Stimulated activated CD4-positive, alpha-beta T cell treated with anti-CD3 and anti-CD28 coated beads, TNF-alpha, amount 100 ng/mL, for 24 hours (primary cell): ENCODE results near the gene AGFG2.
"Not testable (repeated sequence)": the region's sequence is repeated elsewhere in the genome, so short reads cannot be mapped to it uniquely, and the experiment has no call there.

ENCODE experiments used
- DNase-seq, 3 experiments: peaks; one replicate each; pipeline ENCODE4 v3.0.0-alpha.2; 2020; ENCODE audit warnings: low read depth in 3 of 3

The AGFG2 gene, protein sequence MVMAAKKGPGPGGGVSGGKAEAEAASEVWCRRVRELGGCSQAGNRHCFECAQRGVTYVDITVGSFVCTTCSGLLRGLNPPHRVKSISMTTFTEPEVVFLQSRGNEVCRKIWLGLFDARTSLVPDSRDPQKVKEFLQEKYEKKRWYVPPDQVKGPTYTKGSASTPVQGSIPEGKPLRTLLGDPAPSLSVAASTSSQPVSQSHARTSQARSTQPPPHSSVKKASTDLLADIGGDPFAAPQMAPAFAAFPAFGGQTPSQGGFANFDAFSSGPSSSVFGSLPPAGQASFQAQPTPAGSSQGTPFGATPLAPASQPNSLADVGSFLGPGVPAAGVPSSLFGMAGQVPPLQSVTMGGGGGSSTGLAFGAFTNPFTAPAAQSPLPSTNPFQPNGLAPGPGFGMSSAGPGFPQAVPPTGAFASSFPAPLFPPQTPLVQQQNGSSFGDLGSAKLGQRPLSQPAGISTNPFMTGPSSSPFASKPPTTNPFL

DNA sequence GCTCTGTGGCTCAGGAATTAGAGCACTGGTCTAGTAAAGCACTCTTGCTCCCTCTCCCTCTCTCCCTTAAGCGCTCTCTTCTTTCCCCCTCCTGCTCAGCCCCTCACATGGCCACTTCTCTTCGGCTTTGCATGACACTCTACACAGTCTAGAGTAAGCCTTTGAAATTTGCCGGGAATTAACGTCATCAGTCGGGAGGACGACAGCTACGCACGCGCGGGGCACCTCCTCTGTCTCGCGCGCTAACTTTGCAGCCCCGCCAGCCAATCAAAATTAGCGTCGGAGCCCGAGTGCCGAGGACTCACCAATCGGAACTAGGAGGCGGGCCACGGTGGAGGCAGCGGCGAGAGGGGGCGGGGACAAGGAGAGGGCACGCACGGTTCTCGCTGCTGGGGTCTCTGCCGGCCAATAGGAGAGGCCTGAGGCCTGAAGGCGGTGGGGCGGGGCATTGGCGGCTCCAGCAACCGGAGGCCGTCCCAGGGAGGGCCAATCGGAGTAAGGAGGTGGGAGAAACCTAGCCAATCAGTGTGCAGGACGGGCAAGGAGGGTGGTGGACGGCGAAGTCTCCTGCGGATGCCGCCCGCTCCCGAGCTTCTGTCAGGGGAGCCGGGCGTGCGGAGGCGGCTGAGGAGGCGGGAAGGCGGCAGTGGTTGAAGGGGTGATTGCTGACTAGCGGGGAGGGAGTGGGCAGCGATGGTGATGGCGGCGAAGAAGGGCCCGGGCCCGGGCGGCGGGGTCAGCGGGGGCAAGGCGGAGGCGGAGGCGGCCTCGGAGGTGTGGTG, at the start of gene AGFG2:
Gene AGFG2 (plus strand): TSS at position 550 of the 782 bp plus-strand sequence. CDS start 144 bp downstream, at position 694.
- DNase-seq = peak; percentile 100

DNA sequence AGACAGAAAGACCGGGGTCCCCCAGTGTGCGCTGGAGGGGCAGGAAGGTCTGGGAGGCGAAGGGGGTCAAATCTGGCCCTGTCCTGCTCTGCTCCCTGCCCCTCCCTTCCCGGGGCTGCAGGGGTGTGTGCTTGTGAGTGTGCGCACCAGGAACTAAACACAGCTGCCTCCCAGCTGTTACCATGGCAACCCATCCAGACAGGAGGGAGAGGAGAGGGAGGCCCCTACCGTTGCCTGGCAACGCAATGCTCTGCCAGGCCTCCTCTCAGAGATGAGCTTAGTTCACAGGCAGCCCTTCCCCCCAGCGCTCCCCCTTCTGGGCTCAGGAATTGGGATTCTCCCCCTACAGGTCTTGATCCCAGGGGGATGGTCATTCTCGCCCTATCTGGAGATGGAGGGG, 49.2 kb upstream of the AGFG2 start:
- DNase-seq = peak in 1 of 3 experiments; percentile 29

GRCh38 chr7:100490483-100491191, 48.4 kb upstream of the AGFG2 start:
- DNase-seq = no peak

GRCh38 chr7:100491192-100491578, 47.8 kb upstream of the AGFG2 start:
- no peak for DNase-seq

- no peak for DNase-seq
Measured at GRCh38 chr7:100492738-100493475, 46.1 kb upstream of the AGFG2 start.

GRCh38 chr7:100493476-100494264, 45.3 kb upstream of the AGFG2 start:
- DNase-seq = peak in 2 of 3 experiments; percentile 32 to 62

DNA sequence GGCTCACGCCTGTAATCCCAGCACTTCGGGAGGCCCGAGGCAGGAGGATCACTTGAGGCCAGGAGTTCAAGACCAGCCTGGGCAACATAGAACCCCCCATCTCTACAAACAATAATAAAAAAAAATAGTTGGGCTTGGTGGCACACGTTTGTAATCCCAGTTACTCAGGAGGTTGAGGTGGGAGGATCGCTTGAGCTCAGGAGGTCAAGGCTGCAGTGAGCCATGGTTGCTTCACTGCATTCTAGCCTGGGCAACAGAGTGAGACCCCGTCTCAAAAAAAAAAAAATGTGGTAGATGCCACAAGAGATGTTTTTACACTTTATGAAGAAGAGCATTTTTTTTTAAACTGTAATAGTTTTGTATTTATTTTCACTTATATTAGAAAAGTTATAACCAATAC, 42.5 kb upstream of the AGFG2 start:
- no peak for DNase-seq

DNA sequence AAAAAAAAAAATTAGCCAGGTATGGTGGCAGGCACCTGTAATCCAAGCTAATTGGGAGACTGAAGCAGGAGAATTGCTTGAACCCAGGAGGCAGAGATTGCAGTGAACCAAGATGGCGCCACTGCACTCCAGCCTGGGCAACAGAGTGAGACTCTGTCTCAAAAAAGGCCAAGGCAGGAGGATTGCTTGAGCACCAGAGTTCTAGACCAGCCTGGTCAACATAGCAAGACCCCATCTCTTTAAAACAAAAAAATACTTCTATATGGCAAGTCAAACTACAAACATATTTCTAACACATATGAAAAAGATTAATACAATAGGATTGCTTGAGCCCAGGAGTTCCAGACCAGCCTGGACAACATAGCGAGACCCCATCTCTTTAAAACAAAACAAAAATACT, 38.3 kb upstream of the AGFG2 start:
- DNase-seq = not testable (repeated sequence)

DNA sequence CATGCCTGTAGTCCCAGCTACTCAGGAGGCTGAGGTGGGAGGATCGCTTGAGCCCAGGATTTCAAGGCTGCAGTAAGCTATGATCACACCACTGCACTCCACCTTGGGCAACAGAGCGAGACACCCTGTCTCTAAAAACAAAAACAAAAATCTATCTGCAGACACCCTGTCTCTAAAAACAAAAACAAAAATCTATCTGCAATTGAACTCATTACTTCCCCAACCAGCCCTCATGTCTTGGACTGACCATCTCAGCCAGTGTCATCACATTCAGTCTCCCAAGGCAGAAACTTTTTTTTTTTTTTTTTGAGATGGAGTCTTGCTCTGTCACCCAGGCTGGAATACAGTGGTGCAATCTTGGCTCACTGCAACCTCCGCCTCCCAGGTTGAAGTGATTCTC, 35.0 kb upstream of the AGFG2 start:
- not testable (repeated sequence) for DNase-seq

- DNase-seq = no peak
Measured at GRCh38 chr7:100504887-100505611, 34.0 kb upstream of the AGFG2 start.

- no peak for DNase-seq
Measured at GRCh38 chr7:100506356-100506923, 32.6 kb upstream of the AGFG2 start.

- DNase-seq = no peak
Measured at GRCh38 chr7:100509231-100509630, 29.8 kb upstream of the AGFG2 start.

- no peak for DNase-seq
Measured at GRCh38 chr7:100510437-100511239, 28.4 kb upstream of the AGFG2 start.

DNA sequence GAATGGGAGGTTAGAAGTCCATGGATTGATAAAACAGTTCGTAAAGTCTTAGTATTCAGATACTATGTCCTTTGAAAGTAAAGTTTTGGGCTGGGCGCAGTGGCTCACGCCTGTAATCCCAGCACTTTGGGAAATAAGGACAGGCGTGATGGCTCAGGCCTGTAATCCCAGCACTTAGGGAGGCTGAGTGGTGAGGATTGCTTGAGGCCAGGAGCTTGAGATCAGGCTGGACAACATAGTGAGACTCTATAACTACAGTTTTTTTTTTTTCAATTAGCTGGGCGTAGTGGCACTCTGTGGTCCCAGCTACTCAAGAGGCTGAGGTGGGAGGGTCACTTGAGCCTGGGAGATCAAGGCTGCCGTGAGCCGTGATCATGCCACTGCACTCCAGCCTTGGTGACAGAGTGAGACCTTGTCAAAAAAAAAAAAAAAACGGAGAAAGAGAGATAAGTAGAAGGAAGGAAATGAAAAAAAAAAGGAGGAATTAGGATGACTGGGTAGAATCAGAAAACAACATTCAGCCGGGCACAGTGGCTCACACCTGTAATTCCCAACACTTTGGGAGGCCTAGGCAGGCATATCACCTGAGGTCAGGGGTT, 25.7 kb upstream of the AGFG2 start:
- no peak for DNase-seq

DNA sequence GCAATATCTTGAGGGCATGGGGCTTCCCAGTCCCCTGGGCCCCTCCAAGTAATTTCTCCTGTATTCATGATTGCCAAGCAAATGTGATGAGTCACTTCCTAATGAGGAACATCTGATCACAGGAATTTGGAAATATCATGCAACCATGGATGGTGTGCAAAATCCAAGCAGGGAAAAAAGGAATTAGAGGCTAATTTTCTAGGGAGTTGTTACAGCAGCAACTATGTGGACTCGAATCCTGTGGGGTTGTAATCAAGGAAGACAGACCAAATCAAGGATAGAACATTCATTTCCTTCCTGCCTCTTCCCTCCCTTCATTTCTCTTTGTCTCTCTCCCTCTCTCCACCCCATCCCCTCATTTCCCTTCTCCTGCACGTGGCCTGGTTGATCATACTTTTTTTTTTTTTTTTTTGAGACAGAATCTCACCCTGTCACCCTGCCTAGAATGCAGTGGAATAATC, 23.9 kb upstream of the AGFG2 start:
- no peak for DNase-seq

GRCh38 chr7:100516135-100516812, 22.7 kb upstream of the AGFG2 start:
- no peak for DNase-seq

DNA sequence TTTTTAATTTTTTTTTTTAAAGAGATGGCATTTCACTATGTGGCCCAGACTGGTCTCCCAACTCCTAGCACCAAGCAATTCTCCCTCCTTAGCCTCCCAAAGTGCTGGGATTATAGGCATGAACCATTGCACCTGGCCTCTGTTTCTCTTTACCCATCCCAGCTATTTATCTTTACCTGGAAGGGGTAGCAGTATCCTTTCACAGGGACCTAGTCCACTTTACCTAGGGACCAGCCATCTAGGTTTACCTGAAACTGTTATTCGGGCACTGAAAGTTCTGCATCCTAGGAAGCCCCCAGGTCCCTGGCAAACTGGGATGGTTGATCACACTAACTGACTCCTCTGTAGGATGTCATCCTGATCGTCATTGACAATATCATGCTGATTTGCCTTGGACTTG, 21.7 kb upstream of the AGFG2 start:
- DNase-seq = no peak

GRCh38 chr7:100519580-100519979, 19.4 kb upstream of the AGFG2 start:
- no peak for DNase-seq
